Stimulated activated CD8-positive, alpha-beta memory T cell treated with anti-CD3 and anti-CD28 coated beads, Interleukin-4, amount 100 ng/mL, for 4 hours (primary cell): ENCODE data around the gene FAM124A.

Source experiments
- DNase-seq, 2 donors: peaks; one replicate each; pipeline ENCODE4 v3.0.0-alpha.2; 2020; ENCODE audit warnings: low read depth in 2 of 2, low spot score in 1 of 2

FAM124A gene

DNA sequence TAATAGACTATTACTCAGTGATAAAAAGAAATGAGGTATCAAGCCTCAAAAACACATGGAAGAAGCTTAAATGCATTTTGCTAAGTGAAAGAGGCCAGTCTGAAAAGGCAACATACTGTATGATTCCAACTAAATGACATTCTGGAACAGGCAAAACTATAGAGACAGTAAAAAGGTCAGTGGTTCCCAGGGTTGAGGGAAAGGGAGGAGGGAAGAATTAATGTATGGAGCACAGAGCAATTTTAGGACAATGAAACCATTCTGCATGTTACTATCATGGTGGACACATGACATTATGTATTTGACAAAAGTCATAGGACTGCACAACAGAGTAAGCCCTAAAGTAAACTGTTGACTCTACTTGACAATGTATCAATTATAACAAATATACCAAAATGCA is 111.6 kb downstream of the FAM124A start:
- DNase-seq: no peak
